Pancreas (tissue), 10 donors: Measurements from ENCODE around the gene CDC42SE2. TPM values are rescaled to one million over a fixed set of nuclear protein-coding genes. Genes with fewer than 3 reads are reported as not detected.
A peak's percentile ranks its signal among the peaks of the same experiment; 100 is the strongest.

Experiments used
- ATAC-seq, 4 donors: fragments of 200-7000 bp; cut with Tn5 transposase; one replicate each; pipeline versions ENCODE4 v1.8.0 to v1.9.1; 2020; ENCODE audit warnings: mild to moderate bottlenecking in 4 of 4, moderate library complexity in 4 of 4
- DNase-seq, 6 donors: peaks; one replicate each; pipeline ENCODE4 v3.0.0-alpha.2; 2020
- FAIRE-seq: peaks from 2 replicates; lab custom pipeline; 2012; peaks lifted over from hg19 to GRCh38; lab: Jason Lieb, UNC
- H3K27ac ChIP-seq, 4 donors: fragments of 200-600 bp; sonication (generic); 1 replicate in 3 of 4; 2 replicates in 1 of 4; pipeline versions ENCODE4 v1.5.0 to v1.8.0; 2020
- H3K27me3 ChIP-seq, 4 donors: fragments of 200-600 bp; one replicate each; pipeline ENCODE4 v1.8.0; 2021
- H3K36me3 ChIP-seq, 3 donors: fragments of 200-600 bp; sonication (generic) in 1 of 3; one replicate each; pipeline versions ENCODE4 v1.5.0 to v1.8.0; 2020 to 2021
- H3K4me1 ChIP-seq, 3 donors: fragments of 200-600 bp; one replicate each; pipeline ENCODE4 v1.8.0; 2021
- H3K4me3 ChIP-seq, 4 donors: fragments of 200-600 bp; sonication (generic) in 2 of 4; one replicate each; pipeline versions ENCODE4 v1.5.0 to v1.8.0; 2020 to 2021
- H3K9me3 ChIP-seq, 4 donors: fragments of 200-600 bp; one replicate each; pipeline ENCODE4 v1.8.0; 2021
- CTCF ChIP-seq, 4 donors: fragments of 200-600 bp; sonication (generic) in 3 of 4; IDR thresholded peaks; one replicate each; pipeline versions ENCODE4 v1.5.0 to v1.8.0; 2021; ENCODE audit warnings: antibody characterized with exemption in 4 of 4
- WGBS, 2 donors: extraction: QIAGEN DNeasy Blood & Tissue Kit; methylation state at CpG; one replicate each; pipeline ENCODE4 v1.1.7; 2013; 5-methylcytosine and 5-hydroxymethylcytosine counted together
- intact Hi-C, 3 donors: fragments of 100-400 bp; cut with DNase I; formaldehyde crosslinking; loops; one replicate each; pipeline versions ENCODE4 v1.11.1 to v1.14.2; 2022
- polyA plus RNA-seq, 2 donors: library from polyadenylated mRNA; stranded (reverse); fragments of 200-250 nt; gene quantifications; one replicate each; pipeline ENCODE4 v1.2.3, GENCODE V29; 2013
- total RNA-seq, 6 donors: library from RNA; stranded (reverse); fragmentation: NEBNext Ultra II Directional in 4 of 6; extraction: Animal tissue kit (Norgen Biotek cat#: 25700) in 4 of 6; gene quantifications; one replicate each; pipeline versions ENCODE4 v1.2.1 to v1.2.4, GENCODE V29; 2021 to 2023
- donor health status: healthy with polysubstance abuse.
- donor health status: DM: no; HTN: no; CAD: no; lungs with moderate emphysema.
- donor health status: DM: no; HTN: no; CAD: no.
- donor health status: control.
- donor health status: control.
- donor health status: Bipolar disorder and iron deficiency.
- donor health status: DM: yes; HTN: yes; CAD: no.
- donor health status: DM: no; HTN: no; CAD: no.
- donor health status: DM: no; HTN: no; CAD: no.
- donor health status: DM: yes; HTN: yes; CAD: no.

CDC42SE2 gene
- total RNA-seq (10 to 100 TPM; 16.5 to 30.5 (median 22.3) TPM), polyA plus RNA-seq (10 to 100 TPM; 10.7 to 20.5 TPM)

GRCh38 chr5:131263648-131264450, at the start of gene CDC42SE2:
Gene CDC42SE2 (plus strand): TSS chr5:131264053. CDS start chr5:131359494, 95,441 bp downstream.
- WGBS, 2 donors = 0% methylated on average over 71 to 97 of the region's 97 CpGs
- Histone ChIP-seq H3K9me3 (no peaks in the 10 kb centered on the region), H3K27me3 (no peaks in the 10 kb centered on the region), H3K36me3 (no peaks in the 10 kb centered on the region), H3K27ac (peak within 1 kb of the TSS; percentile 86 to 94 (median 92)), H3K4me1 (peaks cover 5 to 12% (median 7%) of the 10 kb centered on the region in 3 donors), H3K4me3 (peak within 1 kb of the TSS; percentile 53 to 97 (median 95))
- DNase-seq (peak; percentile 81 to 93 (median 86)), ATAC-seq (peak; percentile 90 to 95 (median 94)), FAIRE-seq (no peak)
- TF ChIP-seq CTCF (IDR thresholded peaks at IDR 0.05) = no peak
- intact Hi-C loops = no loop called here

GRCh38 chr5:131214609-131215227, 49.1 kb upstream of the CDC42SE2 start:
- no peak overlapping the region for H3K4me3 ChIP-seq
- no peak for DNase-seq
- H3K27me3 ChIP-seq = no peaks in the 10 kb centered on the region
- H3K4me1 ChIP-seq = no peaks in the 10 kb centered on the region
- intact Hi-C loops = no loop called here
- TF ChIP-seq CTCF (IDR thresholded peaks at IDR 0.05) = no peak
- WGBS, 2 donors = 66 to 73% methylated on average over 3 of the region's 3 CpGs
- FAIRE-seq = no peak
- H3K36me3 ChIP-seq = no peaks in the 10 kb centered on the region
- H3K27ac ChIP-seq = no peak overlapping the region
- no peaks in the 10 kb centered on the region for H3K9me3 ChIP-seq
- peak in 1 of 4 donors; percentile 20 for ATAC-seq

- no peak for DNase-seq
- no peak for TF ChIP-seq CTCF (IDR thresholded peaks at IDR 0.05)
Measured at GRCh38 chr5:131217791-131218190, 46.1 kb upstream of the CDC42SE2 start.

GRCh38 chr5:131218392-131218791, 45.5 kb upstream of the CDC42SE2 start:
- H3K27ac ChIP-seq = no peak overlapping the region
- 77 to 80% methylated on average over 4 of the region's 4 CpGs for WGBS, 2 donors
- no peak overlapping the region for H3K4me3 ChIP-seq
- DNase-seq (no peak), FAIRE-seq (no peak), ATAC-seq (no peak)
- intact Hi-C loops = no loop called here
- H3K36me3 ChIP-seq = no peaks in the 10 kb centered on the region
- no peaks in the 10 kb centered on the region for H3K9me3 ChIP-seq
- no peaks in the 10 kb centered on the region for H3K27me3 ChIP-seq
- TF ChIP-seq CTCF (IDR thresholded peaks at IDR 0.05) = no peak
- H3K4me1 ChIP-seq = no peaks in the 10 kb centered on the region

More at GRCh38 chr5:131217791-131218190, 46.1 kb upstream of the CDC42SE2 start:
- Histone ChIP-seq H3K4me3 (no peak overlapping the region), H3K9me3 (no peaks in the 10 kb centered on the region), H3K4me1 (no peaks in the 10 kb centered on the region), H3K36me3 (no peaks in the 10 kb centered on the region), H3K27ac (no peak overlapping the region), H3K27me3 (no peaks in the 10 kb centered on the region)
- intact Hi-C loops = no loop called here
- FAIRE-seq = no peak
- no peak for ATAC-seq
- 90 to 100% methylated on average over 4 of the region's 4 CpGs for WGBS, 2 donors
